Mucosa of rectum (tissue), 2 donors: ENCODE results near the gene DRP2.
"Not testable (repeated sequence)": the region's sequence is repeated elsewhere in the genome, so short reads cannot be mapped to it uniquely, and the experiment has no call there.

Source experiments
- H3K27ac ChIP-seq, 2 donors: one replicate each; pipeline ENCODE4 v1.7.0; 2013; ENCODE audit warnings: inconsistent platforms in 2 of 2, low read depth in 2 of 2, low read length in 2 of 2
- H3K27me3 ChIP-seq, 2 donors: one replicate each; pipeline ENCODE4 v1.7.0; 2013; ENCODE audit warnings: low read length in 2 of 2; ENCODE audit not compliant: control insufficient read depth in 2 of 2, insufficient read depth in 2 of 2
- H3K36me3 ChIP-seq, 2 donors: one replicate each; pipeline ENCODE4 v1.7.0; 2013; ENCODE audit warnings: low read length in 2 of 2; ENCODE audit not compliant: control insufficient read depth in 2 of 2, insufficient read depth in 2 of 2
- H3K4me1 ChIP-seq, 2 donors: one replicate each; pipeline ENCODE4 v1.7.0; 2013; ENCODE audit warnings: low read length in 2 of 2, mild to moderate bottlenecking in 1 of 2; ENCODE audit not compliant: control insufficient read depth in 2 of 2, insufficient read depth in 2 of 2
- H3K4me3 ChIP-seq, 2 donors: one replicate each; pipeline ENCODE4 v1.7.0; 2013; ENCODE audit warnings: low read length in 2 of 2
- H3K9ac ChIP-seq, 2 donors: one replicate each; pipeline ENCODE4 v1.7.0; 2013; ENCODE audit warnings: low read length in 2 of 2, low read depth in 1 of 2, mild to moderate bottlenecking in 1 of 2
- H3K9me3 ChIP-seq, 2 donors: one replicate each; pipeline ENCODE4 v1.7.0; 2013; ENCODE audit warnings: low read length in 2 of 2; ENCODE audit not compliant: control insufficient read depth in 2 of 2
- donor health status: healthy.
- donor health status: Normal muscosa, but diverticular disease.

DRP2 gene

GRCh38 chrX:101276238-101276637 lies 56.7 kb downstream of the DRP2 start:
- Histone ChIP-seq H3K27me3 (no peaks in the 10 kb centered on the region), H3K36me3 (no peaks in the 10 kb centered on the region), H3K9me3 (no peaks in the 10 kb centered on the region), H3K9ac (no peak overlapping the region), H3K27ac (no peak overlapping the region), H3K4me3 (no peak overlapping the region), H3K4me1 (no peaks in the 10 kb centered on the region)

GRCh38 chrX:101287402-101287801 lies 67.8 kb downstream of the DRP2 start:
- no peak overlapping the region for H3K4me3 ChIP-seq
- no peaks in the 10 kb centered on the region for H3K9me3 ChIP-seq
- H3K9ac ChIP-seq: no peak overlapping the region
- no peaks in the 10 kb centered on the region for H3K4me1 ChIP-seq
- no peak overlapping the region for H3K27ac ChIP-seq
- H3K27me3 ChIP-seq: peaks cover 0 to 4% of the 10 kb centered on the region in 2 donors
- no peaks in the 10 kb centered on the region for H3K36me3 ChIP-seq

GRCh38 chrX:101290957-101291603 lies 71.5 kb downstream of the DRP2 start, which contains the start of gene TAF7L:
Gene TAF7L, minus strand, starts transcription at chrX:101291334. Its CDS starts 3,791 bp downstream, at chrX:101287543.
- H3K27ac ChIP-seq: no peak within 1 kb of the TSS
- H3K9ac ChIP-seq: no peak within 1 kb of the TSS
- no peaks in the 10 kb centered on the region for H3K9me3 ChIP-seq
- no peak within 1 kb of the TSS for H3K4me3 ChIP-seq
- H3K36me3 ChIP-seq: no peaks in the 10 kb centered on the region
- H3K4me1 ChIP-seq: no peaks in the 10 kb centered on the region
- peaks cover 0 to 4% of the 10 kb centered on the region in 2 donors for H3K27me3 ChIP-seq

GRCh38 chrX:101295603-101296002 lies 76.0 kb downstream of the DRP2 start:
- not testable (repeated sequence) for H3K9me3 ChIP-seq, H3K27me3 ChIP-seq, H3K27ac ChIP-seq, H3K4me3 ChIP-seq, H3K36me3 ChIP-seq, H3K4me1 ChIP-seq, H3K9ac ChIP-seq

GRCh38 chrX:101303790-101304189 lies 84.2 kb downstream of the DRP2 start:
- Histone ChIP-seq H3K27me3 (no peaks in the 10 kb centered on the region), H3K4me1 (no peaks in the 10 kb centered on the region), H3K9ac (no peak overlapping the region), H3K27ac (no peak overlapping the region), H3K4me3 (no peak overlapping the region), H3K9me3 (no peaks in the 10 kb centered on the region), H3K36me3 (no peaks in the 10 kb centered on the region)
